NCI-H524 (cell line): ENCODE results near the gene SLC44A4.
"Not testable (repeated sequence)": the region's sequence is repeated elsewhere in the genome, so short reads cannot be mapped to it uniquely, and the experiment has no call there.

ENCODE experiments used
- DNase-seq, 2 experiments: peaks; one replicate each; lab custom pipeline; 2025; lab: John Stamatoyannopoulos, UW

SLC44A4 gene

DNA sequence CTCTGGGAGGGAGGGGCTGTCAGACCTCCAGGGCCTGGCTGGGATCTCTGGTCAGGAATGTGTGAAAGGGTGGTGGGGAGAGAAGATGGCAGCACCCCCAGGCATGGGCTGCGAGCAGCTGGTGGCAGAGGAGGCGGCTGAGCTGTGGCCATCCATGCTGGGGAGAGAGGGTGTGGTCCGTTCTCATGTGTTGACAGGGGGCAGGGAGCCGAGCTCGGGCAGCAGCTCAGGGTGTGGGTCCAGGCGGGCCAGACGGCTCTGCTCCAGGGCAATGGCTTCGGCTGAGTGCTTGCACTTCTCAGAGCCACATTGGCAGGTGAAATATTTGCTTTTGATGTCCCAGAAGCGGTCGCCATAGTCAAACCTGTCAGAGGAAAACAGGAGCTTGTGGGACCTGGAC is 1.1 kb upstream of the SLC44A4 start:
- no peak for DNase-seq

DNA sequence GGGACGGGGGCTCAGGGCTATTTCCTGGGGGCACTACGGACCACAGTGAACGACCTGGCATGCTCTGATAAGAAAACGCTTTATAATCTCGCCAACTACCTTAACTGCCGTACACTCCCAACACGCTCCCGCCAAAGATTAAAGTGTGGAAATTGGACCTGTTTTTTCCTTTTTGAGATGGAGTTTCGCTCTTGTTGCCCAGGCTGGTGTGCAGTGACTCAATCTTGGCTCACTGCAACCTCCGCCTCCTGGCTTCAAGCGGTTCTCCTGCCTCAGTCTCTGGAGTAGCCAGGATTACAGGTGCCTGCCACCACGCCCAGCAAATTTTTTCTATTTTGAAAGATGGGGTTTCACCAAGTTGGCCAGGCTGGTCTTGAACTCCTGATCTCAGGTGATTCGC is 346 bp upstream of the SLC44A4 start:
- no peak for DNase-seq

DNA sequence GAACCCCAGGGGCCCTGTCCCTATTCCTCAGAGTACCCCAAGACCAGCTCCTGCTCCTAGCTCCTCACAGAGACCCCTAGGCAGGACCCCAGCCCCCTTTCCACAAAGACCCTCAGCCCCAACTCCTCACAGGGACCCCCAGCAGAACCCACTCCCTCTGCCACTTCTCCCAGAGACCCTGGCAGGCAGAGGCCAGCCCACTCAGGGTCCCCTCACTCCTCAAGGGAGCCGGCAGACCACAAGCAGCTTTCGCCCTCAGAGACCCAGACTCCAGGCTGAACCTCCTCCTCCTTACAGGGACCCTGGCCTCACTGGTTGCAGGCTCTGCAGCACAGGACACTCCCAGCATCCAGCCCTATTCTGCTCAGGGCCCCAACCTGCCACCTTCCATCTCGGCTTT is 575 bp downstream of the SLC44A4 start:
- no peak for DNase-seq

DNA sequence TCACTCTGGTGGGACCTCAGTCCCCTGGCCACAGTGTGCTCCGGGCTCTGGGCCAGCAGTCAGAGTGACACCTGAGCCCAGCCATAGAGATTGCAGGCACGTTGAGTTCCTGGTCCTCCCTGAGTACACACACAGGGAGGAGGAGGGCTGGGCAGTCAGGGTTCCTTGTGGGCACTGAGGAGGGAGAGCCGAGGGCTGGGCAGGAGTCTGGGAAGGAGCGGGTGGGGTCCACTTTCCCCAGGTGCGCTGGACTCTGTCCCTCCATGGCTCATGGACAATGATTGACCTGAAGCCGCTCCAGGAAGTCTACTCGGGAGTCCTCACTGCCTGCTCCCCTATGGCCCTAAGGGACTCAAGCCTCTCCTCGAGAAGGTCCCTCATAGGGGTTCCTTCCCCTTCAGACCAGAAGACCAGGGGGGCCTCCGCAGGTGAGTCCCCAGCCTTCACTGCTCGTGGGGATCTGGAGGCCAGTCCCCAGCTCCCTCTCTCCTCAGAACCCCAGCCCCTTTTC is 1.1 kb downstream of the SLC44A4 start:
- DNase-seq = no peak

DNA sequence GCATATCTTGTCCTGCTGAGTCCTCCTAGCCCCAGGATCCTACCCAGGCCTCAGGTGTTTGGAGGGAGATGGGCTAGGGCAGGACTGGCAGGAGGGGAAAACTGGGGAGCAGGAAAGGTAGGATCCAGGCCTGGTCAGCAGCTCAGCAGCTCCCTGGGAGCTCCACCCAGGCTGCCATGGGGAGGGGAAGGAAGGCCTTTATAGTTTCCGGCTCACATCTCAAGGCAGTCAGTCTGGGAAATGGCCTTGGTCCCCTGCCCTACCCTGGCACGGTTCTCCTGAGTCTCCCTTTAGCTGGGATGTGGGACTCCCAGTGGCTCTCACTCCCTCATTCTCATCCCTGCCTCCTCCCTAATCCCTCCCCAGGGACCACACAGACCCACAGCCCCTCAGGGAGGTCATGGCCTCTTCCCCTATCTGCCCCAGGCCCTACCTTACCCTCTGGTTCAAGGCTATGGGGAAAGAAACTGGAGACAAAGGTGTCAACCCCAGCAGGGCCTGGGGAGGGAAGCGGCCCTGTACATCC is 1.6 kb downstream of the SLC44A4 start:
- DNase-seq = no peak

DNA sequence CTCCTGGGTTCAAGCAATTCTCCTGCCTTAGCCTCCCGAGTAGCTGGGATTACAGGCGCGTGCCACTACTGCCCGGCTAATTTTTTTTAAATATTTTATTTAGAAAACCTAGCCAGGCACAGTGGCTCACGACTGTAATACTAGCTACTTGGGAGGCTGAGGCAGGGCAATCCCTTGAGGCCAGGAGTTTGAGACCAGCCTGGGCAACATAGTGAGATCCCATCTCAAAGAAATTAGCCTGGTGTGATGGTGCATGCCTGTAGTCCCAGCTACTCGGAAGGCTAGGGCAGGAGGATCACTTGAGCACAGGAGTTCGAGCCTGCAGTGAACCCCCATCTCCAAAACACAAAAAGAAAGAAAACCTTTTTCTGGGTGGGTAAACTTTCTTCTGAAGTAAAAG is 2.4 kb downstream of the SLC44A4 start:
- DNase-seq = no peak

DNA sequence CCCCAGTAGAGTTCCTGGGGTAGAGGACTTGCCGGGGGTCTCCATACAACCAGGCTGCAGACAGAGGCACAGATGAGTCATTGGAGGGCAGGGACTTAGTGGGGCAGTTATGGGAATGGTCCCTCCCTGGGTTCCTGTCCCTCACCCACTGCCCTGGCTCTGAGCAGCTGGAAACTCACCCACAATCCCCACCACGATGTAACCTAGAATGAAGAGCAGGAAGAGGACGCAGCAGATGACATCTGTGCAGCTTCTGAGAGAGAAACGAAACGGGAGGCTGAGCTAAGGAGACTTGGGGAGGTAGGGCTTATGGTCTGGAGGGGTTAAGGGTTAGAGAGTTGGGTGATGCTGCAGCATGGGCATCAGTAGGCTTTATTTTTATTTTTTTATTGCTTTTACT is 2.9 kb downstream of the SLC44A4 start:
- DNase-seq = no peak

DNA sequence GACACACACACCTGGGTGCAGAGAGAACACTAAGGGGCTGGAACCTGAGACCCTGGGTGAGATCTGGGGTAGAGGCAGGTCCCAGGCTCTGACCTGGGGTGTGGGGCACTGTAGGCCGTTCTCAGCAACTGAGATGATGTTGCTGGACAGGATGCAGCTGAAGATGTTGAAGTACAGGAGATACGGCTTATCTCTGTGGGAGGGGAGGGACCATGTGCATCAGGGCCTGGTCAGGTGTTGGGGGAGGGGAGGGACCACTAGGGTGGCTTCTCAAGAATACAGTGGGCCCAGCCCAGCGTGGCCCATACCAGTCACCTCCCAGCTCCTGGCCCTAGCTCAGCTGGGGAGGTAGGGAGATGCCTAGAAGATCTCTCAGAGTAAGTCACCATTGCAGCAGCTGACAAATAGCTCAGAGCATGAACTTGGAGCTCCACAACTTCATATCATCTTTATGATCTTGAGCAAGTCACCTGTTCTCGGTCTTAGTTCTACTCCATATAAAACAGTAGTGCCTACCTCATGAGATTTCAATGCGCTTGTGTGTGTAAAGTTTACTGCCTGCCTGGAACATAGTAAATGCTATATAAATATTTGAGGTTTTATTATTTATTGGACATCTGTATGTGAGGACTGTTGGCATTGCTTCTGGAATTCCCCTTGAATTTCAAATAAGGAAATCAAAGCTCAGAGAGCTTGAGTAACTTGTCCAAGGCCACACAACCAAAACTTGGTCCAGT is 3.8 kb downstream of the SLC44A4 start:
- DNase-seq = no peak

DNA sequence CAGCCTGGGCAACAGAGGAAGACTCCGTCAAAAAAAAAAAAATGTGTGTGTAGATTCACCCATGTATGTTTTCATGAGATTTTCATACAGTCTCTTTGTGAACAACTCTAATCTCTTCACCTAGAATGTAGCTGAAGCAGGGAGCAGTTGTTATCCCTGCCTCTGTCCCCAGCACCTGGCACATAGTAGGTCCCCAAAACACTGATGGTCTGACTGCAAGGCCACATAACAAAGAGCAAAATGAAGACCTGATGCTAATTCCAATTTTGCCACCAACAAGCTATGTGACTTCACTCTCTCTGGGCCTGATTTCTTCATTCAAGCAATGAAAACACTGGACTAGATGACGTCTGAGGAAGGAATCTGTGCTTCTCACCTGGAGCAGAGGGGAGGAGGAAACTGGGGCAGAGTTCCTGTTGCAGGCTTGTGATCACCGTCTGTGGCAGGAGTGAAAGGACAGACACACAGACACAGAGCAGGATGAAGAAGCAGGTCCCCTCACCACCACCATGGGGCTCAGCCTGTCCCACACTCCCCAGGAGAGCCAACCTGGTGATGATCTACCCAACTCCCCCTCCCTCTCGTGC is 4.6 kb downstream of the SLC44A4 start:
- DNase-seq = no peak

DNA sequence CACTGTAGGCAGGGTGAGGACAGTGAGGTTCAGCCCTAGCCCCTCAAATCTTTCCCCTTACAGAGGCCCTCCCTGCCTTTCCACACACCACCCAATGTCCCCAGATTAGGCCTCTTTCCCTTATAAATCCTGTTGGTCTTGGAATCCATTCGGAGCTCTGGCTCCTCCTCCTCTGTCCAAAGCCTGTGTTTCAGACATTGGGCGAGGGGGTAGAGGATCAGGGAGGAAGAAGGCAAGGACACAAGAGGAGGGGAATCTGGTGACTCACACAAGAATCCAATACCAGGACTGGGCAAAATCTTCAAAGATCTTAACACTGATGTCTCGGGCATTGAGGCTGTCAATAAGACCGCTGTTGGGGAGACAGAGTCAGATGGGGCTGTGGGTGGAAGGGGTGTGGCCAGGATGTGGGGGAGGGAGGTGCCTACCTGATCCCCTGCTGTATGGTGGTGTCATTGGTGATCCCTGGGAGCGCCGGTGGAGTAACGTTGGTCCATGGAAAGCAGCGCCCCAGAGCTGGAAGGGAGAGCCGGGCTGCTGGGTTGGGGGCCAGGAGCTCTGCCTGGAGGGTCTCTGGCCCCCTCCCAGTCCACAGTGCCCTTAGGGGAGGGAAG is 7.6 kb downstream of the SLC44A4 start:
- no peak for DNase-seq

DNA sequence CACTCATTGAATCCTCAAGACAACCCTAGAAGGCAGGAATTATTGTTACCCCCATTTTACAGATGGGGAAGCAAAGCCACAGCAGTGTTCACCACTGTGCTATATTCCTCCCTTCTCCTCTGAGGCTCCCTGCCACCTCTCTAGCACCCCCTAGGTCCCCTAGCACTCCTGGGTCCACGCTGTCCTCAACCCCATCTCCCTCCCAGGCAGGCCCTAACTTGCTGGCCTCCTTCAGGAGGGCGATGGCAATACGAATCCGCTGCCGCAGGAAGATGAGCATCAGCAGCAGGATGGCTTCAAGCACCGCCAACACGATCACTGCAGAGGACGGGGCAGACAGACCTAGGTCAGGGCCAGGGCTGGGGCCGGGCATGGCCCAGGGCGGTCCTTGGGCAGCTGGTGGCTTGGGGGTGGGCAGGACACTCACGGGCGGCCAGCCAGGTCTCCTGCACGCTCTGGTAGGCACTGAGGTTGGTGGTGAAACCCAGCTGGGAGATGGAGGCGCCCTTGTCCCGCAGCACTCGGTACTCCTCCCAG is 8.3 kb downstream of the SLC44A4 start:
- DNase-seq = peak in 1 of 2 experiments; percentile 19

DNA sequence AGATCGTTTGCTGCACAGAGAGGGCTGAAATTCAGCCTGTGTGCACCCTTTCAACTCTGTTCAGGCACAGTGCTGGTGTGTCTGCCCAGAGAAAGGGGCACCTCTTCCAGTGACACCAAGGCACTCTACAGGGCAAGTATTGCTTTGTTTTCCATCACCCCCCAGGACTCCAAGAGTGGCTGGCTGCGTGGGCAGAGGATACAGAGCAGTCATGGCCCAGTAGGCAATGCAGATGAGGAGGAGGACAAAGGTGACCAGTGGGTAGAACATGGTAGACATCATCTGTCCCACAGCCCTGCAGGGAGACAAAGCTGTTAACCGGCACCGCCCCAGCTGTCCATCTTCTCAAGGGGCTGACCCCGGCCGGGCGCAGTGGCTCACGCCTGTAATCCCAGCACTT is 9.5 kb downstream of the SLC44A4 start:
- DNase-seq = no peak

DNA sequence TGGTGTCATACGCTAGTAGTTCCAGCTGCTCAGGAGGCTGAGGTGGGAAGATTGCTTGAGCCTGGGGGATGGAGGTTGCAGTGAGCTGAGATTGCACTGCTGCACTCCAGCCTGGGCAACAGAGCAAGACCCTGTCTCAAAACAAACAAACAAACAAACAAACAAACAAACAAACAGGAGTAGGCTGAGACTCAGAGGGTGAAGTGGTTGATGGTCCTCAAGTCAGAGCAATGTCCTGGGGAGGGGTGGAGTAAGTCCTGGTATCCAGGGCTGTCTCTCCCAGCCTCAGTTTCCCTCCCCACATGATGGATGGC is 10.2 kb downstream of the SLC44A4 start:
- not testable (repeated sequence) for DNase-seq

DNA sequence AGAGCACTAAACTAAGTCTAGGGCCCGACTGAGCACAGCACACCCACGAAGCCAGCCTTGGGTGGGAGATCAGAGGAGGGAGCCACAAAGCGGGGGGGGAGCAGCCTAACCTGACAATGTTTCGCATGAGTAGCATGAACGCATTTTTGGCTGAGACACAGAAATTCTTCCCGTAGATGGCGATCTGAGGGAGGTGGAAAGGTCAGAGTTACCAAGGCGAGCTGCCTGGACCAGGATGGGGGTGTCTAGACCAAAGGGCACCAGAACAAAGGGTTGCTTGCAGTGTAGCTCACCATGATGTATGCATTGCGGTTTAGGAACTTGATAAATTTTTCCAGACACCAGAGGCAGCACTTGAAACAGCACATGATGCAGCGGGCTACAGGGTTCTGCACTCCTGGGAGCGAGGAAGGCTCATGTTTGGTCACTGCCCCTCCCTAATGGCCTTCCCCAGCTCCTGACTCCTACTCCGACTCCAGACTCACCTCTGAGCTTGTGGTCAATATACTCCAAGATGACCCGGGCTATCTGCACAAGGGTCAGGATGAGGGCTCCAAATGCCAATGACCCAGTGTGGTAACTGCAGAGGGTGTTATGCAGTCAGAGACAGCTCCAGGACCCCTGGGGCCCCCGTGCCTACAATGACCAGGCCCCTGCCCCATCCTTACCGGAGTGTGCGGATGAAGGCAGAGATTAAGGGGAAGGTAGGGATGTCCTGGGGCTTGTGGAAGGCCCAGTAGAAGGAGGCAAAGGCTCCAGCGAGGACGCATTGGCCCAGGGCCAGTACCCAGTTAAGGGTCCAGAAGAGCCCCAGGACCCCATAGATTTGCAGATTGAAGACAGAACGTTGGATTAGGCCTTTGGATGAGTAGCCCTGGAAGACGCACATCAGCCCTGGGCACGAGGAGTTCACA is 13.3 kb downstream of the SLC44A4 start:
- DNase-seq = no peak

DNA sequence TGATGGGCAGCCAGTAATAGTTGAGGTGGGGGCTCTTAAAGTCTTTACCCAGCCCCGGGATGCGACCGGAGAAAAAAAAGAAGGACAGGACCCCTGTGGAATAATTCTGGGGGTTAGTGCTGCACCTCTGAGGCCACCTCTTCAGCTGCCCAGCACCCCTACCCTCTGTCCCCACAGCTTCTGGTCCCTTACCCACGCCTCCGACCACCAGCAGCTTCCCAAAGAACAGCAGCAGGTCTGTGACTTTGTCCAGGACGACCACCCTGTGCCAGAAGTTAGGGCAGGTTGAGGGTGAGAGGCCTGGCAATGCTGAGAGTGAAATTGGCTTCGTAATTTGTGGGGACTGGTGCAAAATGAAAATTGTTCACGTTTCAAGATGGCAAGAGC is 14.0 kb downstream of the SLC44A4 start:
- DNase-seq = no peak

DNA sequence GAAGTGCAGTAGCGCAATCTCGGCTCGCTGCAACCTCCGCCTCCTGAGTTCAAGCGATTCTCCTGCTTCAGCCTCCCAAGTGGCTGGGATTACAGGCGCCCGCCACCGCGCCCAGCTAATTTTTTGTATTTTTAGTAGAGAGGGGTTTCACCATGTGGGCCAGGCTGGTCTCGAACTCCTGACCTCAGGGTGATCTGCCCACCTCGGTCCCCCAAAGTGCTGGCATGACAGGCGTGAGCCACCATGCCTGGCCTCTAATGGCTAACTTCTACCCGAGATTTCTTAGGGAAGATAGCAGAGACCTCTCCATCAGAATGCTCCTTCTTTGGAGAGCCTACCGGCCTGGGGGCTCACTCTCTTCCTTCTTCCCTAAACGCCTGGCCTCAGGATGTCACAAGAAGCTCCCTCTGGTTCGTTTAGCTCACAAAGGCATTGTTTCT is 14.7 kb downstream of the SLC44A4 start:
- DNase-seq = not testable (repeated sequence)

DNA sequence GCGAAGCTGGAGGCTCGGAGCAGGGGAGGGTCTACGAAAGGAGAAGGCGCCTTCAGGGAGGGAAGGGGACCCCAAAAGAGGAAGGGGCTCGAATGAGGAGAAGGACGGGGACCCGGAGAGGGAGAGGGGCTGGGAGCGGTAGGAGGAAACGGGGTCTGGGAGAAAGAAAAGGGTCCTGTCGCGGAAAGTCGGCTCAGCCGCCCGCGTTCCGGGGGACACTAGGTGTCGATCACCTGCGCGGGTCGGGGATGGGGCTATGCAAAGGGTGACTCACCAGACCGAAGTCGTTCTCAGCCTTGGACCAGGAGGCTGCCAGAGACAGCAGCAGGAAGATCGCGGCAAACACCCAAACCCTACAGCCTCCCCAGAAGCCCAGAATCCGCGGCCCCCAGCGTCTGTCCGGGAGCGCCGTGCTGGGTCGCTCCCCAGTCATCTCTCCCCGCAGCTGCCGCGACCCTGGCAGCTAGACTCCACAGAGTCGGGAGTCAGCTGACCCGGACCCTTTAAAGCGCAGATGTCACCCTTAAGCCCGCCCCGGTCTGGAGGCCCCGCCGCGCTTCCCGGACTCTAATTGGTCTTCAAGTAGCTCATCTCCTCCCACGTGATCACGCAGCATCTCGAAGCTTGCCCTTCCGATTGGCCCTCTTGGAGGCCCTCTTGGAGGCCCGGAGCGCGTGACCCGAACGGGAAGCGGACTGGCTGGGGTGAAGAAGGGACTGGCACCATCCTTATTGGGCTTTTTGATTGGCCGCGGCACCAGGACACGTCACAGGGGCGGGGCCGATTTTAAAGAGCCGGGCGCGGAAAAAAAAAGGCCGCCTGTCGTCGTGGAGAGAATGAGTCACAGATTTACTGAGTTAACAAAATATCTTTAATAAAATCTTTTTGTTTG is 16.2 kb downstream of the SLC44A4 start, which contains the start of gene NEU1:
Gene NEU1, minus strand, starts transcription at position 478 of the 892 bp plus-strand sequence. Its CDS starts 45 bp downstream, at position 433.
- peak; percentile 100 for DNase-seq

DNA sequence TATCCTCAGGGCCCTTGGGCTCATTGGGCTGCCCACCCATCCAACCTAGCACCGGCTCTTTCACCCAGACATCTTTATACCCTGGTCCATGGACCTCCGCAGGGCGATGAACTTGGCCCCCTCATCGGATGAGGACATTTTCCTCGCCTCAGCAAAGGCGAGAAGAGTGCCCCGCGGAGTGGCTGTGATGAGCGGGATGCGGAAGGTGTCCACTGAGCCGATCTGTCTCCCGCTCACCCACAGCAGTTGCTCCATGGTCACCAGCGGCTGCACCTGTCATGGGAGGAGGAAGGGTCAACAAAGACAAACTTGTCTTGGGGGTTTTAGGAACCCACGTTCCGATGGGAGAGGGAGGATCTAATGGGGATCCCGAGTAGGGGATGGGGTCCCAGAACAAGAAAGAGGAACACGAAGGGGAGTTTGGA is 16.9 kb downstream of the SLC44A4 start:
- no peak for DNase-seq

DNA sequence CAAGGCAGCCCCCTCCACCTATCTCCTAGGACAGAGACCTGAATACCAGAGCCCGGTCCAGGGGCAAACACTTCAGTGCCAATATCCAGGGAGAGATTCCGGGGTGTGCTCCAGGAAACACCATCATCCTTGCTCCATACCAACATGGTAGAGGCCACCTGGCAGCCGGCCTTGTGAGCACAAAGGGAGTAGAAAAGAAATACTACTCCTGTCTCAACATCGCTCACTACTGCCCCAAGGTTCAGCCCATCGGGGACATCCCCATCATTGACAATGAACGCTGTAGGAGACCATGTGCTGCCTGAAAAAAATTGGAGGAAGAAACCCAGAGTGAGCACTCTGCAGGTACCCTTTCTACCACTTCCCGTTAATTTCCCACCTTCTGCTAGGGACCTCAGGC is 17.6 kb downstream of the SLC44A4 start:
- no peak for DNase-seq

DNA sequence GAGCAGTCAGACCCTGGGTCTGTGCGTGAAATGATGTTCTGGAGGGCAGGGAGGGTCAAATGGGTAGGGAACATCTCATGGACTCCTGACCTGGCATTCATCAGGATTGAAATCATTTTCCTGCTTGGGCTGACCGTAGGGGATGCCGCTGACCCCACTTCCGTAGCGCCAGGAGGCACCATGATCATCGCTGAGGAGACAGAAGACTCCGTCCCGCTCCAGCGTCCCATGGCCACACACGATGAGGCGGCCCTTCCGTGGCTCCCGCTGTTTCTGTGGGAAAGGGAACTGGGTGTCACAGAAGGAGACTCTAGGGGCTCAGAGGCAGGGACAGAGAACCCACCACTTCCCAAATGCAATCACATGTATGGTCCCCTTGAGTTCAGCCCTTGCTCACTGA is 18.4 kb downstream of the SLC44A4 start:
- DNase-seq = no peak

DNA sequence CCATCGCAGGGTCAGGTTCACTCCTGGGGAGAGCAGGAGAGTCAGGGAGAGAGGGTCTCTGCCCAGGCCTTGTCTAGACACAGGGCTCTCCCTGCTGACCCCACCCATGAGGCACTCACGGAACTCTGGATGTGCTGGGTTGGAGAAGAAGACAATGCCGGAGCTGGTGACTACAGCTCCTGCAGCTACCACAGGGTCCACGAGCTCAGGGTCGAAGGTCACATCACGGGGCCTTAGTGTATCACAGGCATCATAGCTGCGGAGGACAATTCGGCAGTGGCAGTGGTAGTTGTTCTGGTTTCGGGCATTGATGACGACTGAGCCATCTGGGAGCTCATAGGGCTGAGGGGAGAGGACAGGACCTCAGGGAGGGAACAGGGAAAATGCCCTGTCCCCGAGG is 18.9 kb downstream of the SLC44A4 start:
- no peak for DNase-seq
